NCI-H1930 (cell line): Measurements from ENCODE around the gene NKD2.
"Not testable (repeated sequence)": the region's sequence is repeated elsewhere in the genome, so short reads cannot be mapped to it uniquely, and the experiment has no call there.

Experiments
- DNase-seq, 2 experiments: peaks; one replicate each; lab custom pipeline; 2025; lab: John Stamatoyannopoulos, UW

NKD2 gene

GRCh38 chr5:1057485-1058082, 49.0 kb downstream of the NKD2 start:
- no peak for DNase-seq

GRCh38 chr5:1058083-1058945, 49.7 kb downstream of the NKD2 start:
- no peak for DNase-seq

- no peak for DNase-seq
These were observed 50.6 kb downstream of the NKD2 start for GRCh38 chr5:1058988-1059883.

GRCh38 chr5:1059884-1060263, 51.3 kb downstream of the NKD2 start:
- no peak for DNase-seq

GRCh38 chr5:1060535-1060981, 52.0 kb downstream of the NKD2 start:
- no peak for DNase-seq

- DNase-seq: not testable (repeated sequence)
These were observed 52.7 kb downstream of the NKD2 start for GRCh38 chr5:1061292-1061691.

- no peak for DNase-seq
These were observed 53.3 kb downstream of the NKD2 start for GRCh38 chr5:1061916-1062315.

- no peak for DNase-seq
These were observed 54.4 kb downstream of the NKD2 start for GRCh38 chr5:1062761-1063568.

GRCh38 chr5:1063661-1064382, 55.2 kb downstream of the NKD2 start:
- DNase-seq: no peak

- DNase-seq: no peak
These were observed 56.0 kb downstream of the NKD2 start for GRCh38 chr5:1064383-1065142.

GRCh38 chr5:1065143-1065750, 56.6 kb downstream of the NKD2 start:
- DNase-seq: no peak

GRCh38 chr5:1065891-1066650, 57.5 kb downstream of the NKD2 start:
- DNase-seq: no peak

GRCh38 chr5:1066676-1067075, 58.1 kb downstream of the NKD2 start:
- DNase-seq: no peak

- no peak for DNase-seq
These were observed 58.8 kb downstream of the NKD2 start for GRCh38 chr5:1067141-1068121.

- no peak for DNase-seq
These were observed 59.7 kb downstream of the NKD2 start for GRCh38 chr5:1068204-1068894.

- DNase-seq: no peak
These were observed 60.5 kb downstream of the NKD2 start for GRCh38 chr5:1068895-1069719.
